Measurements from ENCODE around the gene TFPI2.
A peak's percentile ranks its signal among the peaks of the same experiment; 100 is the strongest.

The TFPI2 gene

GRCh38 chr7:93902777-93903423, 12.3 kb upstream of the TFPI2 start:
- peak; percentile 68 for DNase-seq

- DNase-seq, result no peak
Measured at GRCh38 chr7:93897680-93898079, 7.1 kb upstream of the TFPI2 start.

- peak; percentile 85 for DNase-seq
Measured at GRCh38 chr7:93895859-93896600, 5.5 kb upstream of the TFPI2 start.

GRCh38 chr7:93894966-93895640, 4.5 kb upstream of the TFPI2 start:
- peak; percentile 97 for DNase-seq

- DNase-seq, result peak; percentile 34
Measured at GRCh38 chr7:93894426-93894825, 3.9 kb upstream of the TFPI2 start.

- peak; percentile 58 for DNase-seq
Measured at GRCh38 chr7:93890041-93890463, 501 bp downstream of the TFPI2 start.

- DNase-seq, result no peak
Measured at GRCh38 chr7:93889261-93889660, 1.3 kb downstream of the TFPI2 start.

GRCh38 chr7:93884541-93884940, 6.0 kb downstream of the TFPI2 start:
- DNase-seq, result no peak

- DNase-seq, result no peak
Measured at GRCh38 chr7:93883917-93884345, 6.6 kb downstream of the TFPI2 start.

- DNase-seq, result no peak
Measured at GRCh38 chr7:93883078-93883916, 7.3 kb downstream of the TFPI2 start.

GRCh38 chr7:93882468-93882867, 8.1 kb downstream of the TFPI2 start:
- DNase-seq, result no peak

GRCh38 chr7:93879356-93879755, 11.2 kb downstream of the TFPI2 start:
- DNase-seq, result no peak

GRCh38 chr7:93877742-93878141, 12.8 kb downstream of the TFPI2 start:
- DNase-seq, result peak; percentile 8

- no peak for DNase-seq
Measured at GRCh38 chr7:93873998-93874574, 16.5 kb downstream of the TFPI2 start.

- no peak for DNase-seq
Measured at GRCh38 chr7:93866886-93867285, 23.7 kb downstream of the TFPI2 start.

GRCh38 chr7:93862651-93863050, 27.9 kb downstream of the TFPI2 start:
- no peak for DNase-seq

- peak; percentile 8 for DNase-seq
Measured at GRCh38 chr7:93861325-93861949, 29.1 kb downstream of the TFPI2 start.

GRCh38 chr7:93860261-93860660, 30.3 kb downstream of the TFPI2 start:
- no peak for DNase-seq

GRCh38 chr7:93858857-93859256, 31.7 kb downstream of the TFPI2 start:
- DNase-seq, result no peak

- no peak for DNase-seq
Measured at GRCh38 chr7:93856323-93856722, 34.2 kb downstream of the TFPI2 start.

- no peak for DNase-seq
Measured at GRCh38 chr7:93855797-93856196, 34.8 kb downstream of the TFPI2 start.

- no peak for DNase-seq
Measured at GRCh38 chr7:93854480-93854879, 36.1 kb downstream of the TFPI2 start.
